Nephron (organoid): ENCODE data around the gene SYNE2.
A peak's percentile ranks its signal among the peaks of the same experiment; 100 is the strongest.

Experiments
- H3K27ac Mint-ChIP-seq, 3 experiments: 2 replicates each; pipeline ENCODE4 v1.8.0; 2020; ENCODE audit warnings: mixed read lengths in 3 of 3, mild to moderate bottlenecking in 2 of 3, moderate library complexity in 1 of 3
- H3K27me3 Mint-ChIP-seq: 2 replicates; pipeline ENCODE4 v1.8.0; 2021; ENCODE audit warnings: low read depth, mild to moderate bottlenecking, moderate library complexity, mixed read lengths
- H3K36me3 Mint-ChIP-seq: 2 replicates; pipeline ENCODE4 v1.8.0; 2020; ENCODE audit warnings: low read depth, mixed read lengths
- H3K4me1 Mint-ChIP-seq: 2 replicates; pipeline ENCODE4 v1.8.0; 2020; ENCODE audit warnings: mixed read lengths
- H3K4me3 Mint-ChIP-seq, 3 experiments: 2 replicates each; pipeline ENCODE4 v1.8.0; 2020; ENCODE audit warnings: mild to moderate bottlenecking in 3 of 3, mixed read lengths in 3 of 3, moderate library complexity in 2 of 3
- H3K9me3 Mint-ChIP-seq: 2 replicates; pipeline ENCODE4 v1.8.0; 2020; ENCODE audit warnings: mixed read lengths
- TF ChIP-seq, protein P1 (sequence below), 3 experiments: fragments of 200-600 bp; sonication (generic); IDR thresholded peaks; one replicate each; pipeline ENCODE4 v1.5.0; 2021; ENCODE audit warnings: antibody characterized with exemption in 3 of 3; ENCODE audit not compliant: unreplicated experiment in 3 of 3

SYNE2 gene

GRCh38 chr14:63874223-63874622 is 21.4 kb downstream of the SYNE2 start:
- Mint-ChIP-seq H3K4me1 (peaks cover 30% of the 10 kb centered on the region), H3K4me3 (no peak overlapping the region), H3K27me3 (no peaks in the 10 kb centered on the region)

GRCh38 chr14:63875311-63875710 is 22.5 kb downstream of the SYNE2 start:
- Mint-ChIP-seq H3K4me3 (no peak overlapping the region), H3K9me3 (no peaks in the 10 kb centered on the region), H3K27ac (peak overlapping the region; percentile 19 to 64 (median 34)), H3K27me3 (no peaks in the 10 kb centered on the region), H3K36me3 (peaks cover 20% of the 10 kb centered on the region), H3K4me1 (peaks cover 34% of the 10 kb centered on the region)
- TF ChIP-seq, protein P1, sequence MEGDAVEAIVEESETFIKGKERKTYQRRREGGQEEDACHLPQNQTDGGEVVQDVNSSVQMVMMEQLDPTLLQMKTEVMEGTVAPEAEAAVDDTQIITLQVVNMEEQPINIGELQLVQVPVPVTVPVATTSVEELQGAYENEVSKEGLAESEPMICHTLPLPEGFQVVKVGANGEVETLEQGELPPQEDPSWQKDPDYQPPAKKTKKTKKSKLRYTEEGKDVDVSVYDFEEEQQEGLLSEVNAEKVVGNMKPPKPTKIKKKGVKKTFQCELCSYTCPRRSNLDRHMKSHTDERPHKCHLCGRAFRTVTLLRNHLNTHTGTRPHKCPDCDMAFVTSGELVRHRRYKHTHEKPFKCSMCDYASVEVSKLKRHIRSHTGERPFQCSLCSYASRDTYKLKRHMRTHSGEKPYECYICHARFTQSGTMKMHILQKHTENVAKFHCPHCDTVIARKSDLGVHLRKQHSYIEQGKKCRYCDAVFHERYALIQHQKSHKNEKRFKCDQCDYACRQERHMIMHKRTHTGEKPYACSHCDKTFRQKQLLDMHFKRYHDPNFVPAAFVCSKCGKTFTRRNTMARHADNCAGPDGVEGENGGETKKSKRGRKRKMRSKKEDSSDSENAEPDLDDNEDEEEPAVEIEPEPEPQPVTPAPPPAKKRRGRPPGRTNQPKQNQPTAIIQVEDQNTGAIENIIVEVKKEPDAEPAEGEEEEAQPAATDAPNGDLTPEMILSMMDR (IDR thresholded peaks at IDR 0.05; ENCODE audit: unreplicated experiment in 3 of 3): no peak

More at GRCh38 chr14:63874223-63874622, 21.4 kb downstream of the SYNE2 start:
- Mint-ChIP-seq H3K27ac (peak overlapping the region; percentile 8 to 40 (median 23)), H3K9me3 (no peaks in the 10 kb centered on the region), H3K36me3 (peaks cover 15% of the 10 kb centered on the region)
- TF ChIP-seq, protein P1 (IDR thresholded peaks at IDR 0.05; ENCODE audit: unreplicated experiment in 3 of 3): no peak

DNA sequence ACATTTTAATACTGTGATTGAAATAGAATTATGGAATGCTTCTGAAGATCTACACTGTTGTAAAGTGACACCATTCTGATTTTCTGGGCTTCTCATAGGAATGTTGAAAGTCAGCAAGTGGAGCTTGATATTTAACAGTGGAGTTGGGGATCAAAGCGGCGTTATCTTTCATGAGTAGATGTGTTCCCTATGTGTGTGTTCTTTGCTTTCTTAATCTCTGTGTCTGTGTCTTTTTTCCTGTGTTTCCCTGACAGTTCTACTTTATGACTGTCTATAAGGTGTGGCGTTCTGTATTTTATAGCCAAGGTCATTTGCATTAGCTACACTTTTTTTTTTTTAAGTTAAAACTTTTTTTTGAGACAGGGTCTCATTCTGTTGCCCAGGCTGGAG is 24.7 kb downstream of the SYNE2 start:
- peak overlapping the region; percentile 43 to 66 (median 64) for H3K27ac Mint-ChIP-seq
- H3K27me3 Mint-ChIP-seq: no peaks in the 10 kb centered on the region
- H3K4me3 Mint-ChIP-seq: no peak overlapping the region
- TF ChIP-seq, protein P1 (IDR thresholded peaks at IDR 0.05; ENCODE audit: unreplicated experiment in 3 of 3): no peak
- peaks cover 34% of the 10 kb centered on the region for H3K4me1 Mint-ChIP-seq
- peaks cover 25% of the 10 kb centered on the region for H3K36me3 Mint-ChIP-seq
- H3K9me3 Mint-ChIP-seq: no peaks in the 10 kb centered on the region

DNA sequence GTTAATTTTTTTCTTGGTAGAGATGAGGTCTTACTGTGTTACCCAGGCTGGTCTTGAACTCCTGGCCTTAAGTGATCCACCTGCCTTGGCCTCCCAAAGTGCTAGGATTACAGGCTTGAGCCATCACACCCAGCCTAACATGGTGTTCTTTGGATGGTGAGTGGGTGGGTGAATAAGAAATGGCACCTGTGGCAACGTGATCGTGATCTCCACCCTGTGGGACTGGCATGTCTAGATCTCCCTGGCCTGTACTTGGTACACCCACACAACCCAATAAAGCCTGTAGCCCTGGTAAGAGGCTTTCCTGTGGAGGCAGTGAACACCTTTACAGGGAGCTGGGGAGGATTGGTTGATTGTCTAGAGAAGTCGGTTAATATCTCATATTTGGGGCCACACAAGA is 25.2 kb downstream of the SYNE2 start:
- Mint-ChIP-seq H3K27ac (peak overlapping the region in 2 of 3 experiments; percentile 64 to 66), H3K27me3 (no peaks in the 10 kb centered on the region), H3K4me1 (peaks cover 34% of the 10 kb centered on the region), H3K9me3 (no peaks in the 10 kb centered on the region), H3K4me3 (no peak overlapping the region), H3K36me3 (peaks cover 21% of the 10 kb centered on the region)
- TF ChIP-seq, protein P1 (IDR thresholded peaks at IDR 0.05; ENCODE audit: unreplicated experiment in 3 of 3): no peak

DNA sequence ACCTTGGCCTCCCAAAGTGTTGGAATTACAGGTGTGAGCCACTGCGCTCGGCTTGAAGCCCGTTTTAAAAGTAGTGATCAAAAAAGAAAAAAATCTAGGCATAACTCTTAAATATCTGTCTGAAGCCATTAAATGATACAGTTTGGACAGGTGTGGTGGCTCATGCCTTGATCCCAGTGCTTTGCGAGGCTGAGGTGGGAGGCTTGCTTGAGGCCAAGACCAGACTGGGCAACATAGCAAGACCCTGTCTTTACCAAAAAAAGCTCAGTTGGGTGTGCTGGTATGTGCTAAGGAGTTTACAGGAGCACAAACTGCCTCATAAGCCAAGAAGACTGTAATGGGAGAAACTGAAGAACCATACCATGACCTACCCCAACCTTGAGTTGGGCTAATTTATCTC is 26.0 kb downstream of the SYNE2 start:
- TF ChIP-seq, protein P1 (IDR thresholded peaks at IDR 0.05; ENCODE audit: unreplicated experiment in 3 of 3): no peak

DNA sequence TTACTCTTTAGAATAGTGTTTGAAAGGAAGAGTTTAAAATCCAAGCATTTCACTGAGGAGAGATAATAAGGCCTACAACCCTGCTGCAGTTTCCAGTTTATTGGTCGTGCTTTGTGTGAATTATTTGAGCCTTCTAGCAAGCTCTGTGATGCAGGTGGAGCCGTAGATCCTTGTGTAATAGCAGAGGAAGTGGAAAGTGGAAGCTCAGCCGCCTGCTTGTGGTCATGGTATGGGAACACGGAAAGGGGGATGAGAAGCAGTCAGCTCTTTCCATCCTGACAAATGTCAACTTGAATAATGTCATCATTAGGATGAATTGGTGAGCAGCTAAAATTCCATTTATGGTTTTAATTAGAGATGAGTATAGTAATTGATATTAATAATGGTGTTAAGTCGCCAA is 29.1 kb downstream of the SYNE2 start:
- Mint-ChIP-seq H3K27ac (no peak overlapping the region), H3K36me3 (peaks cover 14% of the 10 kb centered on the region), H3K27me3 (no peaks in the 10 kb centered on the region), H3K9me3 (no peaks in the 10 kb centered on the region), H3K4me1 (peaks cover 15% of the 10 kb centered on the region), H3K4me3 (no peak overlapping the region)
- TF ChIP-seq, protein P1 (IDR thresholded peaks at IDR 0.05; ENCODE audit: unreplicated experiment in 3 of 3): no peak

More for the DNA sequence above, 26.0 kb downstream of the SYNE2 start:
- H3K4me3 Mint-ChIP-seq: no peak overlapping the region
- H3K27ac Mint-ChIP-seq: no peak overlapping the region
- H3K9me3 Mint-ChIP-seq: no peaks in the 10 kb centered on the region
- H3K36me3 Mint-ChIP-seq: peaks cover 21% of the 10 kb centered on the region
- H3K27me3 Mint-ChIP-seq: no peaks in the 10 kb centered on the region
- peaks cover 33% of the 10 kb centered on the region for H3K4me1 Mint-ChIP-seq
